ENCODE results near the gene PDZD2.

GRCh38 chr5:31731016-31731415 is 92.1 kb downstream of the PDZD2 start:
- TF ChIP-seq CTCF (IDR thresholded peaks at IDR 0.05 in 4 of 5, conservative IDR thresholded peaks at IDR 0.05 in 1 of 5) (no peak), POLR2A (IDR thresholded peaks at IDR 0.05) (no peak)

Data from gastrocnemius medialis (tissue), 4 donors.